ENCODE results near the gene HES3.

- no peak for TF ChIP-seq EZH2phosphoT487 (IDR thresholded peaks at IDR 0.05; ENCODE audit: borderline replicate concordance, low read length)
- TF ChIP-seq, protein P1, sequence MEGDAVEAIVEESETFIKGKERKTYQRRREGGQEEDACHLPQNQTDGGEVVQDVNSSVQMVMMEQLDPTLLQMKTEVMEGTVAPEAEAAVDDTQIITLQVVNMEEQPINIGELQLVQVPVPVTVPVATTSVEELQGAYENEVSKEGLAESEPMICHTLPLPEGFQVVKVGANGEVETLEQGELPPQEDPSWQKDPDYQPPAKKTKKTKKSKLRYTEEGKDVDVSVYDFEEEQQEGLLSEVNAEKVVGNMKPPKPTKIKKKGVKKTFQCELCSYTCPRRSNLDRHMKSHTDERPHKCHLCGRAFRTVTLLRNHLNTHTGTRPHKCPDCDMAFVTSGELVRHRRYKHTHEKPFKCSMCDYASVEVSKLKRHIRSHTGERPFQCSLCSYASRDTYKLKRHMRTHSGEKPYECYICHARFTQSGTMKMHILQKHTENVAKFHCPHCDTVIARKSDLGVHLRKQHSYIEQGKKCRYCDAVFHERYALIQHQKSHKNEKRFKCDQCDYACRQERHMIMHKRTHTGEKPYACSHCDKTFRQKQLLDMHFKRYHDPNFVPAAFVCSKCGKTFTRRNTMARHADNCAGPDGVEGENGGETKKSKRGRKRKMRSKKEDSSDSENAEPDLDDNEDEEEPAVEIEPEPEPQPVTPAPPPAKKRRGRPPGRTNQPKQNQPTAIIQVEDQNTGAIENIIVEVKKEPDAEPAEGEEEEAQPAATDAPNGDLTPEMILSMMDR (IDR thresholded peaks at IDR 0.05; ENCODE audit: low read depth, low read length, poor library complexity, severe bottlenecking) = no peak
These were observed 26.4 kb downstream of the HES3 start for GRCh38 chr1:6270401-6270800.

All from DOHH2 (cell line).